Measurements from ENCODE around the gene ST6GALNAC3. TPM values are rescaled to one million over a fixed set of nuclear protein-coding genes. Genes with fewer than 3 reads are reported as not detected.

The ST6GALNAC3 gene
- total RNA-seq, 1 donor from 2014 or later = 0.72 TPM

- ATAC-seq = no peak
Measured at GRCh38 chr1:76661531-76661930, 587.0 kb downstream of the ST6GALNAC3 start.

GRCh38 chr1:76666499-76666898 lies 592.0 kb downstream of the ST6GALNAC3 start:
- ATAC-seq = no peak

- no peak for ATAC-seq
Measured at GRCh38 chr1:76668046-76668445, 593.5 kb downstream of the ST6GALNAC3 start.

- no peak for ATAC-seq
Measured at GRCh38 chr1:76669131-76669530, 594.6 kb downstream of the ST6GALNAC3 start.

GRCh38 chr1:76669624-76670315 lies 595.2 kb downstream of the ST6GALNAC3 start:
- no peak for ATAC-seq

DNA sequence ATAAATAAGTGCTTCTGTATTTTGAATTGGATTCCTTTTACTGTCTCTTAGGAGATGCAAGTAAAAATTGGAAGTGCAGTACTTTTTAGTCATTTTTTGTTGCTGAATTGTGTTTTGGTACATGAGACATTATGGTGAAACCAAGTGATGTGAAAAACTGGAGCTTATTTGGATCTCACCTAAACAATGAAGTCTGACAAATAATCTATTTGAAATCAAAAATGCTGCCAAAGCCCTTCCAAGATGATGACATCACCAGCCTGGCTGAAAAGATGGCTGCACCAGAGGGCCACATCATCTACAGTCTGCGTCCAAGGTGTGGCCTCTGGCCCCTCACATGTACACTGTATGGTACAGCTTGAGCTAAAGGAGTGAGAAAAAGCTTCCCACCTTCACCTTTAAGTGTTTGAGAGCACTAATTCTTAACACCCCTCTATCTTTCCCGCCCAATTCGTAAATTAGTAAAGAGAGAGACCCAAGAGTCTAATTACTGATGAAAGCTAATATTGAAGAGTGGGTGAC lies 600.2 kb downstream of the ST6GALNAC3 start:
- ATAC-seq = no peak

- ATAC-seq = no peak
Measured at GRCh38 chr1:76677416-76678405, 603.2 kb downstream of the ST6GALNAC3 start.

DNA sequence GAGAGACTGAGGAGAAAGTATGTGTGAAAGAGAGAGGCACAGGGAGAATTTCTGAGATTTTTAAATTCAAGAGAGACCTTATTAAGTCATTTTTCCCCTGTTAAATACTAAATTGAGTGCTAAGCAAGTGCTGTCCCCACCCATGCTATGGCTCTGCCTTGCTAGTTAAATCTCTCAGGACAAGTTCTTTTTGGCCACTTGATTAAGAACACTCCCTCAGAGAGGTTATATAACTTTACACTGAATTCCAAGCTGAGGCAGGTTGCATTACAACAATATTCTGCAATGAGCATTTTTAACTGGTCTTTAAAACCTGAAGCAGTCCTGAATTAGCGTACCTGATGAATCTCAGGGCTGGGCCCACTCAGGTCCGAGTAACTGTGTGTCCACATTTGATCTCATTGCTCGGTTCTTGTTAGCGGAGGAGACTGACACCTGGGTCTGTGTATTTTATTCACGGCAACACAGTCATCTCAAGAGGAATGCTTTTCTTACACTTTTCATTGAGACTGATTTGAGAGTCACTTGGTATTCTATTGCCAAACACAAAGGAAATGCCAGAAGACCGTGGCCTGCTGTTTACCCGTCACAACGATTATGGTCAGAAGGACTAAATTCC lies 605.1 kb downstream of the ST6GALNAC3 start:
- ATAC-seq = no peak

- no peak for ATAC-seq
Measured at GRCh38 chr1:76680651-76681050, 606.1 kb downstream of the ST6GALNAC3 start.

GRCh38 chr1:76682138-76682537 lies 607.6 kb downstream of the ST6GALNAC3 start:
- ATAC-seq = no peak

Other genes starting within 250 kb of the ST6GALNAC3 start
- gene ASB17, start 142.3 kb upstream of the ST6GALNAC3 start, total RNA-seq = not detected